DOHH2 (cell line): ENCODE data around the gene KRT76.

Experiments
- H3F3A ChIP-seq: fragments of 200-600 bp; sonication (generic), shearing (Covaris generic); 2 replicates; pipeline ENCODE4 v1.6.0; 2016; ENCODE audit warnings: antibody characterized with exemption, mild to moderate bottlenecking; ENCODE audit not compliant: control insufficient read depth, insufficient read depth
- H3K27ac ChIP-seq: fragments of 200-600 bp; sonication (generic); 2 replicates; pipeline ENCODE4 v1.5.1; 2014; ENCODE audit warnings: low read depth, mild to moderate bottlenecking, low read length, moderate library complexity
- H3K27me3 ChIP-seq: fragments of 200-600 bp; sonication (generic); 2 replicates; pipeline ENCODE4 v1.6.1; 2014; ENCODE audit warnings: mild to moderate bottlenecking, low read length, mixed read lengths; ENCODE audit not compliant: control insufficient read depth
- H3K36me3 ChIP-seq: fragments of 200-600 bp; sonication (generic); 2 replicates; pipeline ENCODE4 v1.6.1; 2014; ENCODE audit warnings: mild to moderate bottlenecking, low read length, moderate library complexity, mixed read lengths; ENCODE audit not compliant: control insufficient read depth
- H3K4me1 ChIP-seq: fragments of 200-600 bp; sonication (generic); 2 replicates; pipeline ENCODE4 v1.6.1; 2014; ENCODE audit warnings: mild to moderate bottlenecking, low read length, mixed read lengths; ENCODE audit not compliant: control insufficient read depth
- H3K4me2 ChIP-seq: fragments of 200-600 bp; sonication (generic); 2 replicates; pipeline ENCODE4 v1.6.0; 2014; ENCODE audit warnings: mild to moderate bottlenecking, low read length, moderate library complexity
- H3K4me3 ChIP-seq: fragments of 200-600 bp; sonication (generic); 2 replicates; pipeline ENCODE4 v1.5.1; 2014; ENCODE audit warnings: mild to moderate bottlenecking, low read length, mixed read lengths
- H3K79me2 ChIP-seq: fragments of 200-600 bp; sonication (generic); 2 replicates; pipeline ENCODE4 v1.6.1; 2014; ENCODE audit warnings: mild to moderate bottlenecking, low read length, mixed read lengths; ENCODE audit not compliant: control insufficient read depth
- H3K9me2 ChIP-seq: fragments of 200-600 bp; sonication (generic); replicated peaks from 2 replicates; pipeline ENCODE4 v1.6.1; 2014; ENCODE audit warnings: mild to moderate bottlenecking, low read length, mixed read lengths; ENCODE audit not compliant: control insufficient read depth
- H3K9me3 ChIP-seq: fragments of 200-600 bp; sonication (generic); 2 replicates; pipeline ENCODE4 v1.6.1; 2014; ENCODE audit warnings: antibody characterized with exemption, low read length, mixed read lengths; ENCODE audit not compliant: control insufficient read depth, insufficient read depth
- H4K20me1 ChIP-seq: fragments of 200-600 bp; sonication (generic); 2 replicates; pipeline ENCODE4 v1.6.0; 2014; ENCODE audit warnings: low read depth, mild to moderate bottlenecking, antibody characterized with exemption, low read length, moderate library complexity; ENCODE audit not compliant: control insufficient read depth, insufficient read depth
- EZH2phosphoT487 ChIP-seq: fragments of 200-600 bp; sonication (generic); IDR thresholded peaks from 2 replicates; pipeline ENCODE4 v1.6.1; 2017; ENCODE audit warnings: borderline replicate concordance, mild to moderate bottlenecking, antibody characterized with exemption, low read length, moderate library complexity, mixed read lengths
- TF ChIP-seq, protein P1 (sequence below): fragments of 200-600 bp; sonication (generic); IDR thresholded peaks from one replicate; pipeline ENCODE4 v1.5.1; 2014; ENCODE audit warnings: antibody characterized with exemption, mild to moderate bottlenecking, low read depth, low read length; ENCODE audit not compliant: poor library complexity, severe bottlenecking

KRT76 gene

DNA sequence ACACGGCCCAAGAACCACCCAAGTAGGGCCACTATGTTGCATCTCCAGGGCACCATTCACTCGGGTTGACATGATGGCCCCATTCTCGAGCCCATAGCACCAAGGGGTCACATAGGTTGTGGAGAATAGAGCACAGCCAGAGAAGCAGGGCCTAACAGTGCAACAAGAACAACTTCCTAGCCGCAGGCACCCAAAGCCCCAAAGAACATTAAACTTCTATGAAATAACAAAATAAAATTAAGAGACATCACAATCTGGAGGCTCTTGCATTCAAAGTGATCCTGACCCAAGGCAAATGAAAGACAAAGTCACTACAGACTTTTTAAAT is 34.9 kb upstream of the KRT76 start:
- Histone ChIP-seq H4K20me1 (no peaks in the 10 kb centered on the region), H3K27ac (no peak overlapping the region), H3K9me3 (no peaks in the 10 kb centered on the region), H3K4me3 (no peak overlapping the region), H3K9me2 (no peaks in the 10 kb centered on the region), H3K4me1 (no peaks in the 10 kb centered on the region), H3F3A (no peaks in the 10 kb centered on the region), H3K79me2 (no peaks in the 10 kb centered on the region), H3K36me3 (no peaks in the 10 kb centered on the region), H3K4me2 (no peak overlapping the region), H3K27me3 (no peaks in the 10 kb centered on the region)
- TF ChIP-seq EZH2phosphoT487, result no peak
- TF ChIP-seq, protein P1, sequence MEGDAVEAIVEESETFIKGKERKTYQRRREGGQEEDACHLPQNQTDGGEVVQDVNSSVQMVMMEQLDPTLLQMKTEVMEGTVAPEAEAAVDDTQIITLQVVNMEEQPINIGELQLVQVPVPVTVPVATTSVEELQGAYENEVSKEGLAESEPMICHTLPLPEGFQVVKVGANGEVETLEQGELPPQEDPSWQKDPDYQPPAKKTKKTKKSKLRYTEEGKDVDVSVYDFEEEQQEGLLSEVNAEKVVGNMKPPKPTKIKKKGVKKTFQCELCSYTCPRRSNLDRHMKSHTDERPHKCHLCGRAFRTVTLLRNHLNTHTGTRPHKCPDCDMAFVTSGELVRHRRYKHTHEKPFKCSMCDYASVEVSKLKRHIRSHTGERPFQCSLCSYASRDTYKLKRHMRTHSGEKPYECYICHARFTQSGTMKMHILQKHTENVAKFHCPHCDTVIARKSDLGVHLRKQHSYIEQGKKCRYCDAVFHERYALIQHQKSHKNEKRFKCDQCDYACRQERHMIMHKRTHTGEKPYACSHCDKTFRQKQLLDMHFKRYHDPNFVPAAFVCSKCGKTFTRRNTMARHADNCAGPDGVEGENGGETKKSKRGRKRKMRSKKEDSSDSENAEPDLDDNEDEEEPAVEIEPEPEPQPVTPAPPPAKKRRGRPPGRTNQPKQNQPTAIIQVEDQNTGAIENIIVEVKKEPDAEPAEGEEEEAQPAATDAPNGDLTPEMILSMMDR, result no peak

DNA sequence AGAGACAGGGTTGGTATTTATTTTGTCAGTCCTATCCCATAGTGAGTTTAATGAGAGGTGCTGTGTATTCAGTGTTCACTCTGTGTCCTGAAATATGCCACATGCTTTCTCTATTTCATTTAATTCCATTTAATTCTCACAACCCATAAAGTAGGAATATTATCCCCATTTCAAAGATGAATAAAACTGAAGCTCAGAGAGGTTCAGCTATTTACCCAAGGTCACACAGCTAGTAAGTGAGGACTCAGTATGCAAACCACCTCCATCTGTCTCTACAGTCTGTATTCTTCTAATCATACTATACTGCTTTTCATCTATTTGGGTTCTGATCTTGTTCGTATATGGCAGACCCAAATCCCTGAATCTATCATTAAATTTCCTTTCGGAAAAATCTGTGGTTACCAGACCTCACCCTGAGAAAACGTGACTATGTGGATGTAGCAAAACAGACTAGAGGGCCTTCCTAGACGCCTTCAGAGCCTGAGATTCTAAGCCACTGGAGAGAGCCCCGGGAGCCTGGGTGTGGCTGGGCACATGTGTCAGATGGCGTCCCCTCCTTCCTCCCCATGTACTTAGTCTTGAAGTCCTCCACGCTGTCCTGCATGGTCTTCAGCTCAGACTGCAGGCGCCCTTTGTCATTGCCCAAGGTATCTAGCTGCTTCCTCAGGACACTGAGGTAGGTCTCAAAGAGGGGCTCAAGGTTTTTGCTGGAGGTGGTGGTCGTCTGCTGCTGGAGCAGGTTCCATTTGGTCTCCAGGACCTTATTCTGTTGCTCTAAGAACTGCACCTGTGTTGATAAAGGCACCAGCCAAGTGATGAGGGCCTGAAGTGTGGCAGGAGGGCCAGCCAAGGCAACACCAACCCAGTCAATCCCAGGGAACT is 34.3 kb upstream of the KRT76 start:
- H3K9me3 ChIP-seq, result no peaks in the 10 kb centered on the region
- no peak for TF ChIP-seq EZH2phosphoT487
- TF ChIP-seq, protein P1, result no peak
- H3K9me2 ChIP-seq, result no peaks in the 10 kb centered on the region

DNA sequence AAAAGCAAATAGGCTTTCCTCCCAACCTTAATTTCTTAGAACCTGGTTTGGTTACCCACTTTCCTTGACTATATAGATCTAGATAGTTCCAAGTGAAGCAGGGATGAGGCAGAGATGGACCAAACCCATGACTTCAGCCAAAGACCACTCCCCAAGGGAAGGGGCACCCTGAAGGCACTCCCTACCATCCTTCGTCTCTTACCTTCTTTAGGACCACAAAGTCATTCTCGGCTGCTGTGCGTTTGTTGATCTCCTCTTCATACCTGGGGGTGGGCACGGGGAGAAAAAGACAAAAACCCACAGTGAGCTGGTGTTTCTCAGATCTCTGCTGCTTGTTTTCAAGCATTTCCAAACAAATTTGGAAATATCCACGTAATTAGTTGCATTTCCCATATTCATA is 33.4 kb upstream of the KRT76 start:
- Histone ChIP-seq H3F3A (no peaks in the 10 kb centered on the region), H3K4me1 (no peaks in the 10 kb centered on the region), H4K20me1 (no peaks in the 10 kb centered on the region), H3K9me3 (no peaks in the 10 kb centered on the region), H3K27me3 (no peaks in the 10 kb centered on the region), H3K36me3 (no peaks in the 10 kb centered on the region), H3K79me2 (no peaks in the 10 kb centered on the region), H3K27ac (no peak overlapping the region), H3K9me2 (no peaks in the 10 kb centered on the region), H3K4me2 (no peak overlapping the region), H3K4me3 (no peak overlapping the region)
- TF ChIP-seq, protein P1, result no peak
- TF ChIP-seq EZH2phosphoT487, result no peak

More for the DNA sequence above, 34.3 kb upstream of the KRT76 start:
- no peaks in the 10 kb centered on the region for H3K79me2 ChIP-seq
- no peaks in the 10 kb centered on the region for H3K4me1 ChIP-seq
- H3K27ac ChIP-seq, result no peak overlapping the region
- no peak overlapping the region for H3K4me3 ChIP-seq
- H3F3A ChIP-seq, result no peaks in the 10 kb centered on the region
- H3K4me2 ChIP-seq, result no peak overlapping the region
- no peaks in the 10 kb centered on the region for H4K20me1 ChIP-seq
- H3K36me3 ChIP-seq, result no peaks in the 10 kb centered on the region
- H3K27me3 ChIP-seq, result no peaks in the 10 kb centered on the region
